GM21786 (cell line): ENCODE results near the gene DYNLT1.
"Not testable (repeated sequence)": the region's sequence is repeated elsewhere in the genome, so short reads cannot be mapped to it uniquely, and the experiment has no call there.

Experiments
- ATAC-seq: cut with Tn5 transposase; IDR thresholded peaks from one replicate; pipeline ENCODE4 v1.9.1; 2021; ENCODE audit not compliant: unreplicated experiment

Gene DYNLT1

GRCh38 chr6:158624684-158625682 is 19.6 kb downstream of the DYNLT1 start:
- no peak for ATAC-seq

- ATAC-seq = no peak
Measured at GRCh38 chr6:158622545-158623190, 21.9 kb downstream of the DYNLT1 start.

- ATAC-seq = no peak
Measured at GRCh38 chr6:158621694-158622544, 22.6 kb downstream of the DYNLT1 start.

- ATAC-seq = no peak
Measured at GRCh38 chr6:158620963-158621693, 23.4 kb downstream of the DYNLT1 start.

- ATAC-seq = no peak
Measured at GRCh38 chr6:158619922-158620801, 24.4 kb downstream of the DYNLT1 start.

GRCh38 chr6:158618289-158618688 is 26.3 kb downstream of the DYNLT1 start:
- not testable (repeated sequence) for ATAC-seq

GRCh38 chr6:158614606-158615005 is 29.9 kb downstream of the DYNLT1 start:
- ATAC-seq = not testable (repeated sequence)

- no peak for ATAC-seq
Measured at GRCh38 chr6:158611541-158612370, 32.8 kb downstream of the DYNLT1 start.

GRCh38 chr6:158611039-158611438 is 33.5 kb downstream of the DYNLT1 start:
- no peak for ATAC-seq

- no peak for ATAC-seq
Measured at GRCh38 chr6:158610319-158610968, 34.1 kb downstream of the DYNLT1 start.

GRCh38 chr6:158609455-158610155 is 34.9 kb downstream of the DYNLT1 start:
- no peak for ATAC-seq

- ATAC-seq = no peak
Measured at GRCh38 chr6:158608221-158608620, 36.3 kb downstream of the DYNLT1 start.

GRCh38 chr6:158607411-158608170 is 37.0 kb downstream of the DYNLT1 start:
- ATAC-seq = no peak

- ATAC-seq = no peak
Measured at GRCh38 chr6:158606935-158607334, 37.6 kb downstream of the DYNLT1 start.

GRCh38 chr6:158606011-158606410 is 38.5 kb downstream of the DYNLT1 start:
- ATAC-seq = not testable (repeated sequence)

GRCh38 chr6:158605266-158605878 is 39.2 kb downstream of the DYNLT1 start:
- ATAC-seq = no peak
